SK-N-SH (cell line): ENCODE results near the gene INPP5A.

Experiments used
- CTCF ChIP-seq: fragments of 200-600 bp; sonication (generic); IDR thresholded peaks from 2 replicates; pipeline ENCODE4 v1.6.1; 2017; ENCODE audit warnings: antibody characterized with exemption, mild to moderate bottlenecking, moderate library complexity
- EZH2phosphoT487 ChIP-seq: fragments of 200-600 bp; sonication (generic); IDR thresholded peaks from 2 replicates; pipeline ENCODE4 v1.6.1; 2017; ENCODE audit warnings: low read depth, mixed run types, mild to moderate bottlenecking, antibody characterized with exemption, moderate library complexity, borderline replicate concordance
- GABPA ChIP-seq: IDR thresholded peaks from 2 replicates; pipeline ENCODE4 v1.4.0; 2012; ENCODE audit warnings: low read depth, mild to moderate bottlenecking
- JUND ChIP-seq: IDR thresholded peaks from 2 replicates; pipeline ENCODE4 v1.4.0; 2012
- NFIC ChIP-seq: IDR thresholded peaks from 2 replicates; pipeline ENCODE4 v1.4.0; 2012; ENCODE audit warnings: borderline replicate concordance
- NRF1 ChIP-seq: IDR thresholded peaks from 2 replicates; pipeline ENCODE4 v1.6.1; 2012; ENCODE audit warnings: low read depth, mild to moderate bottlenecking, low read length
- POLR2AphosphoS5 ChIP-seq: IDR thresholded peaks from 2 replicates; pipeline ENCODE4 v1.6.1; 2012; ENCODE audit warnings: low read depth, low read length
- RXRA ChIP-seq: IDR thresholded peaks from 2 replicates; pipeline ENCODE4 v1.4.0; 2012; ENCODE audit warnings: low read depth, mild to moderate bottlenecking, borderline replicate concordance
- TAF1 ChIP-seq: IDR thresholded peaks from 2 replicates; pipeline ENCODE4 v1.6.1; 2012; ENCODE audit warnings: low read depth, mild to moderate bottlenecking, low read length, moderate library complexity, borderline replicate concordance
- TF ChIP-seq, protein P1 (sequence below): fragments of 150-350 bp; IDR thresholded peaks from 2 replicates; pipeline ENCODE4 v1.6.1; 2017; ENCODE audit warnings: antibody characterized with exemption, low read length, low read depth, borderline replicate concordance

GRCh38 chr10:132494866-132495630, 42.5 kb upstream of the INPP5A start:
- TF ChIP-seq EZH2phosphoT487 (no peak), RXRA (no peak), CTCF (no peak), TAF1 (no peak), NRF1 (no peak), POLR2AphosphoS5 (no peak), GABPA (no peak), NFIC (no peak), JUND (no peak)
- TF ChIP-seq, protein P1, sequence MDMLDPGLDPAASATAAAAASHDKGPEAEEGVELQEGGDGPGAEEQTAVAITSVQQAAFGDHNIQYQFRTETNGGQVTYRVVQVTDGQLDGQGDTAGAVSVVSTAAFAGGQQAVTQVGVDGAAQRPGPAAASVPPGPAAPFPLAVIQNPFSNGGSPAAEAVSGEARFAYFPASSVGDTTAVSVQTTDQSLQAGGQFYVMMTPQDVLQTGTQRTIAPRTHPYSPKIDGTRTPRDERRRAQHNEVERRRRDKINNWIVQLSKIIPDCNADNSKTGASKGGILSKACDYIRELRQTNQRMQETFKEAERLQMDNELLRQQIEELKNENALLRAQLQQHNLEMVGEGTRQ: no peak
